Osteocyte (in vitro differentiated cells): ENCODE measurements around the gene SENP1. TPM values are rescaled to one million over a fixed set of nuclear protein-coding genes. Genes with fewer than 3 reads are reported as not detected.

Source experiments
- DNase-seq: peaks from one replicate; pipeline ENCODE4 v3.0.0; 2021; ENCODE audit warnings: mixed read lengths; ENCODE audit not compliant: unreplicated experiment; ENCODE audit errors: extremely low spot score
- H3K27ac Mint-ChIP-seq: one replicate; pipeline ENCODE4 v1.8.0; 2021; ENCODE audit warnings: mild to moderate bottlenecking, mixed read lengths; ENCODE audit not compliant: unreplicated experiment
- H3K27me3 Mint-ChIP-seq: one replicate; pipeline ENCODE4 v1.8.0; 2021; ENCODE audit warnings: mixed read lengths; ENCODE audit not compliant: unreplicated experiment
- H3K36me3 Mint-ChIP-seq: one replicate; pipeline ENCODE4 v1.8.0; 2021; ENCODE audit warnings: mixed read lengths; ENCODE audit not compliant: unreplicated experiment
- H3K4me1 Mint-ChIP-seq: one replicate; pipeline ENCODE4 v1.8.0; 2021; ENCODE audit warnings: mixed read lengths; ENCODE audit not compliant: unreplicated experiment
- H3K4me3 Mint-ChIP-seq: one replicate; pipeline ENCODE4 v1.8.0; 2021; ENCODE audit warnings: mild to moderate bottlenecking, moderate library complexity, mixed read lengths; ENCODE audit not compliant: unreplicated experiment
- H3K9me3 Mint-ChIP-seq: one replicate; pipeline ENCODE4 v1.8.0; 2021; ENCODE audit warnings: mixed read lengths; ENCODE audit not compliant: unreplicated experiment
- total RNA-seq: library from RNA; stranded (reverse); gene quantifications from 2 replicates; pipeline ENCODE4 v1.2.1, GENCODE V29; 2021
- TF ChIP-seq, protein P1 (sequence below): fragments of 200-600 bp; sonication (generic); IDR thresholded peaks from 2 replicates; pipeline ENCODE4 v1.5.0; 2021; ENCODE audit warnings: antibody characterized with exemption, mild to moderate bottlenecking, moderate library complexity

SENP1 gene
- total RNA-seq, 1 donor from 2014 or later = 25.6 TPM

- H3K4me3 Mint-ChIP-seq = no peak overlapping the region
- H3K27ac Mint-ChIP-seq = no peak overlapping the region
- no peak for DNase-seq
- TF ChIP-seq, protein P1, sequence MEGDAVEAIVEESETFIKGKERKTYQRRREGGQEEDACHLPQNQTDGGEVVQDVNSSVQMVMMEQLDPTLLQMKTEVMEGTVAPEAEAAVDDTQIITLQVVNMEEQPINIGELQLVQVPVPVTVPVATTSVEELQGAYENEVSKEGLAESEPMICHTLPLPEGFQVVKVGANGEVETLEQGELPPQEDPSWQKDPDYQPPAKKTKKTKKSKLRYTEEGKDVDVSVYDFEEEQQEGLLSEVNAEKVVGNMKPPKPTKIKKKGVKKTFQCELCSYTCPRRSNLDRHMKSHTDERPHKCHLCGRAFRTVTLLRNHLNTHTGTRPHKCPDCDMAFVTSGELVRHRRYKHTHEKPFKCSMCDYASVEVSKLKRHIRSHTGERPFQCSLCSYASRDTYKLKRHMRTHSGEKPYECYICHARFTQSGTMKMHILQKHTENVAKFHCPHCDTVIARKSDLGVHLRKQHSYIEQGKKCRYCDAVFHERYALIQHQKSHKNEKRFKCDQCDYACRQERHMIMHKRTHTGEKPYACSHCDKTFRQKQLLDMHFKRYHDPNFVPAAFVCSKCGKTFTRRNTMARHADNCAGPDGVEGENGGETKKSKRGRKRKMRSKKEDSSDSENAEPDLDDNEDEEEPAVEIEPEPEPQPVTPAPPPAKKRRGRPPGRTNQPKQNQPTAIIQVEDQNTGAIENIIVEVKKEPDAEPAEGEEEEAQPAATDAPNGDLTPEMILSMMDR = no peak
- peaks cover 17% of the 10 kb centered on the region for H3K36me3 Mint-ChIP-seq
- H3K27me3 Mint-ChIP-seq = no peaks in the 10 kb centered on the region
- H3K9me3 Mint-ChIP-seq = peaks cover 7% of the 10 kb centered on the region
- no peaks in the 10 kb centered on the region for H3K4me1 Mint-ChIP-seq
Observed at GRCh38 chr12:48053883-48054282, 52.0 kb downstream of the SENP1 start.

GRCh38 chr12:48053122-48053521, 52.8 kb downstream of the SENP1 start:
- no peak overlapping the region for H3K4me3 Mint-ChIP-seq
- no peaks in the 10 kb centered on the region for H3K9me3 Mint-ChIP-seq
- no peaks in the 10 kb centered on the region for H3K4me1 Mint-ChIP-seq
- no peak for DNase-seq
- H3K27me3 Mint-ChIP-seq = no peaks in the 10 kb centered on the region
- H3K36me3 Mint-ChIP-seq = peaks cover 15% of the 10 kb centered on the region
- TF ChIP-seq, protein P1 = no peak
- no peak overlapping the region for H3K27ac Mint-ChIP-seq

- H3K9me3 Mint-ChIP-seq = no peaks in the 10 kb centered on the region
- no peak overlapping the region for H3K27ac Mint-ChIP-seq
Observed at GRCh38 chr12:48051681-48052080, 54.2 kb downstream of the SENP1 start.

DNA sequence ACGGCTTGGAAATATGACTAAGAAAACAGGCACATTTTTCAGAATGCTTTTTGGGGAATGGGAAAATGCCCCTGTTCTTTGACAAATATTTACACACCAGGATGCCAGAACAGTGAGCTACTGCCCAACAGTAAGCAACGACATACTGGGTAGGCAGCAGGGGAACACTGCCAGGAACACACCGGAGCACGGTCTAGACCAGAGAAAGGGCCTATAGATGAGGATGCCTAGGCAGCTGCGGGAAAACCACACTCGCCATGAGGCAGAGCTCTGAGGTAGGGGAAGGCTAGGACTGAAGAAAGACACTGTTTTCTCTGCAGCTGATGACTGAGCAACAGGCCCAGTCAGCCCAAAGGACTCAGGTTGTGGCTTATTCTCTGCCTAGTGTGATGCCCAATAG, 55.7 kb downstream of the SENP1 start:
- TF ChIP-seq, protein P1 = no peak
- no peaks in the 10 kb centered on the region for H3K9me3 Mint-ChIP-seq
- no peaks in the 10 kb centered on the region for H3K27me3 Mint-ChIP-seq
- no peak overlapping the region for H3K27ac Mint-ChIP-seq
- H3K4me1 Mint-ChIP-seq = no peaks in the 10 kb centered on the region
- DNase-seq = no peak
- H3K4me3 Mint-ChIP-seq = no peak overlapping the region
- peaks cover 36% of the 10 kb centered on the region for H3K36me3 Mint-ChIP-seq

More at GRCh38 chr12:48051681-48052080, 54.2 kb downstream of the SENP1 start:
- Mint-ChIP-seq H3K36me3 (peaks cover 26% of the 10 kb centered on the region), H3K27me3 (no peaks in the 10 kb centered on the region), H3K4me1 (no peaks in the 10 kb centered on the region), H3K4me3 (no peak overlapping the region)
- DNase-seq = no peak
- TF ChIP-seq, protein P1 = no peak

GRCh38 chr12:48045965-48046518, 59.8 kb downstream of the SENP1 start:
- Mint-ChIP-seq H3K27me3 (no peaks in the 10 kb centered on the region), H3K27ac (no peak overlapping the region), H3K36me3 (peaks cover 44% of the 10 kb centered on the region), H3K9me3 (no peaks in the 10 kb centered on the region), H3K4me3 (no peak overlapping the region), H3K4me1 (no peaks in the 10 kb centered on the region)
- DNase-seq = no peak
- TF ChIP-seq, protein P1 = no peak
